HepG2 (cell line): ENCODE results near the gene ENTREP3. TPM values are rescaled to one million over a fixed set of nuclear protein-coding genes. Genes with fewer than 3 reads are reported as not detected.

Experiments
- CTCF ChIP-seq: sonication (generic); formaldehyde crosslinking; IDR thresholded peaks from 2 replicates; pipeline ENCODE4 v1.5.0; 2020; ENCODE audit warnings: mild to moderate bottlenecking, missing genetic modification reagents, moderate library complexity
- E2F1 ChIP-seq: sonication (generic); formaldehyde crosslinking; IDR thresholded peaks from 2 replicates; pipeline ENCODE4 v1.5.0; 2020; ENCODE audit warnings: missing genetic modification reagents
- HCFC1 ChIP-seq: fragments of 150-350 bp; IDR thresholded peaks from 2 replicates; pipeline ENCODE4 v1.6.1; 2014; ENCODE audit warnings: low read depth, low read length
- HMGA1 ChIP-seq: sonication (generic); formaldehyde crosslinking; conservative IDR thresholded peaks from 2 replicates; pipeline ENCODE4 v1.4.0; 2020; ENCODE audit warnings: missing genetic modification reagents
- MED13 ChIP-seq: sonication (generic); formaldehyde crosslinking; IDR thresholded peaks from 2 replicates; pipeline ENCODE4 v1.5.0; 2020; ENCODE audit warnings: missing genetic modification reagents
- MTF1 ChIP-seq: sonication (generic); formaldehyde crosslinking; IDR thresholded peaks from 2 replicates; pipeline ENCODE4 v1.5.0; 2020; ENCODE audit warnings: missing genetic modification reagents
- ZNF143 ChIP-seq: sonication (generic); formaldehyde crosslinking; IDR thresholded peaks from 2 replicates; pipeline ENCODE4 v1.4.0; 2020; ENCODE audit warnings: missing genetic modification reagents
- ZNF20 ChIP-seq: sonication (generic); formaldehyde crosslinking; IDR thresholded peaks from 2 replicates; pipeline ENCODE4 v1.4.0; 2020; ENCODE audit warnings: mild to moderate bottlenecking, moderate library complexity, missing genetic modification reagents
- ZNF550 ChIP-seq: sonication (generic); formaldehyde crosslinking; IDR thresholded peaks from 2 replicates; pipeline ENCODE4 v1.4.0; 2020; ENCODE audit warnings: mild to moderate bottlenecking, missing genetic modification reagents, borderline replicate concordance
- ZNF660 ChIP-seq: sonication (generic); formaldehyde crosslinking; IDR thresholded peaks from 2 replicates; pipeline ENCODE4 v1.5.1; 2020; ENCODE audit warnings: mild to moderate bottlenecking, low read depth, missing genetic modification reagents, borderline replicate concordance
- ZSCAN25 ChIP-seq: sonication (generic); formaldehyde crosslinking; IDR thresholded peaks from 2 replicates; pipeline ENCODE4 v1.8.0; 2022; ENCODE audit warnings: mild to moderate bottlenecking, missing genetic modification reagents
- polyA plus RNA-seq, 8 experiments: library from polyadenylated mRNA; depleted of rRNA in 3 of 8; stranded (reverse) in 7 of 8; unstranded in 1 of 8; fragments of >200 nt; fragmentation: Illumina TruSeq in 4 of 8; extraction: Trizol in 4 of 8; gene quantifications; 2 replicates each; pipeline versions ENCODE4 v1.2.1 to v1.2.3, GENCODE V29; 2011 to 2016; ENCODE audit warnings: low read depth in 4 of 8, missing spikeins in 1 of 8, mixed read lengths in 1 of 8; ENCODE audit not compliant: insufficient read depth in 1 of 8
- total RNA-seq, 5 experiments: library from RNA; depleted of rRNA; stranded (reverse); fragments of >200 nt; fragmentation: Illumina TruSeq; extraction: Trizol; gene quantifications; 2 replicates each; pipeline ENCODE4 v1.2.3, GENCODE V29; 2016; ENCODE audit warnings: low read depth in 1 of 5
- TF ChIP-seq, protein P1 (sequence below): sonication (generic); formaldehyde crosslinking; IDR thresholded peaks from 2 replicates; pipeline ENCODE4 v1.4.0; 2020; ENCODE audit warnings: missing genetic modification reagents, mild to moderate bottlenecking, borderline replicate concordance
- TF ChIP-seq, protein P2 (sequence below): sonication (generic); formaldehyde crosslinking; IDR thresholded peaks from 2 replicates; pipeline ENCODE4 v1.8.0; 2022; ENCODE audit warnings: mild to moderate bottlenecking, missing genetic modification reagents, borderline replicate concordance
- TF ChIP-seq, protein P3 (sequence below): IDR thresholded peaks from 2 replicates; pipeline ENCODE4 v1.4.0; 2020; ENCODE audit warnings: mild to moderate bottlenecking, missing genetic modification reagents
- TF ChIP-seq, protein P4 (sequence below): sonication (generic); formaldehyde crosslinking; IDR thresholded peaks from 2 replicates; pipeline ENCODE4 v1.4.0; 2020; ENCODE audit warnings: mild to moderate bottlenecking, missing genetic modification reagents

Gene ENTREP3
- total and polyA plus RNA-seq, 2 of the 13 experiments (the other 11 are each of a cell fraction or from before 2014, with no cell fraction given): 4.1 to 9.9 TPM

DNA sequence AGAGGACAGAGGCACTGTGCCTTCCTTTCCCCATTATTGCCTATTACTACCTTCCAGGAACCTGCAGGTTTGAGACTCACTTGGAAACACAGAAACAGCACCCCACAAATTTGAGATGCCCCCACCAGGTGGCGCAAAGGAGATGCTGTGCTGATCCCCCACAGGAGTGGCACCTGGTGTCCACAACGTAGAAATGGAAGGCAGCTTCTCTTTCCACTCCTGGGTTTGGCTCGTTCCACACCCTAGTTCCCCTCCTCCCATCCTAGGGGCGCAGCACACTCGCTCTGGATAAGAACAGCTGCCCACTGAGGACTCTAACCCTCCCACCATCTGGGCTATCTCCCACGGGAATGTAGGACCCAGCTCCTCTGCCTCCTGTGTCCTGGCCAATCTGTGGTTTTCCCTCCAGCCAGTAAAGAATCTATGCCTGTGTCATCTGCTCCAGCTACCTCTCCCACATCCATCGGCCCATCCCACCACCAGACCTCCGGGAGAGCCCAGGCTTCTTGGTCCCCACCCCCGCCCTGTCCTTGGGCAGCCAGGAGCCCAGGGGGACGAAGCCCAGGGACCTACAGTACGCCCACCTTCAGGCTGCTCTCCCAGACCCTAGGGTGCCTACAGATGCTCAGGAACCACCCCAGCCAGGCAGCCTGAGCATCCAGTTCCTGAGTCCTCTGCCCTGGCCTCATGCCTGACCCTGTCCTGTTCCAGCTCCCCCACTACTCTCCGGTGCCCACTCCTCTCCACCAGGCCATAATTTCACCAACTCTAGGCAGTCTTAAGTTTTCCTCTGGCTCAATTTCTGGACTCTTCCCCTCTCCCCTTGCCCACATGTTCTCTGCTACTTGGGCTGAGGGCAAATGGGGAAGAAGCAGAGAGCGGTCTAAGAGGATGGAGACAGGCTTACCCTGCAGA is 48.1 kb downstream of the ENTREP3 start (continued):
- TF ChIP-seq, protein P1, sequence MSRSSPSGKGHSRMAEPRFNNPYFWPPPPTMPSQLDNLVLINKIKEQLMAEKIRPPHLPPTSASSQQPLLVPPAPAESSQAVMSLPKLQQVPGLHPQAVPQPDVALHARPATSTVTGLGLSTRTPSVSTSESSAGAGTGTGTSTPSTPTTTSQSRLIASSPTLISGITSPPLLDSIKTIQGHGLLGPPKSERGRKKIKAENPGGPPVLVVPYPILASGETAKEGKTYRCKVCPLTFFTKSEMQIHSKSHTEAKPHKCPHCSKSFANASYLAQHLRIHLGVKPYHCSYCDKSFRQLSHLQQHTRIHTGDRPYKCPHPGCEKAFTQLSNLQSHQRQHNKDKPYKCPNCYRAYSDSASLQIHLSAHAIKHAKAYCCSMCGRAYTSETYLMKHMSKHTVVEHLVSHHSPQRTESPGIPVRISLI (CRISPR knock-in tag): no peak
- TF ChIP-seq ZNF550 (CRISPR knock-in tag) (no peak), HCFC1 (no peak), ZNF143 (CRISPR knock-in tag) (no peak), ZNF20 (CRISPR knock-in tag) (no peak), MED13 (CRISPR knock-in tag) (no peak), ZSCAN25 (CRISPR knock-in tag) (no peak), CTCF (CRISPR knock-in tag) (peak; percentile 87), HMGA1 (CRISPR knock-in tag) (no peak), MTF1 (CRISPR knock-in tag) (no peak), ZNF660 (CRISPR knock-in tag) (no peak), E2F1 (no peak)
- TF ChIP-seq, protein P2, sequence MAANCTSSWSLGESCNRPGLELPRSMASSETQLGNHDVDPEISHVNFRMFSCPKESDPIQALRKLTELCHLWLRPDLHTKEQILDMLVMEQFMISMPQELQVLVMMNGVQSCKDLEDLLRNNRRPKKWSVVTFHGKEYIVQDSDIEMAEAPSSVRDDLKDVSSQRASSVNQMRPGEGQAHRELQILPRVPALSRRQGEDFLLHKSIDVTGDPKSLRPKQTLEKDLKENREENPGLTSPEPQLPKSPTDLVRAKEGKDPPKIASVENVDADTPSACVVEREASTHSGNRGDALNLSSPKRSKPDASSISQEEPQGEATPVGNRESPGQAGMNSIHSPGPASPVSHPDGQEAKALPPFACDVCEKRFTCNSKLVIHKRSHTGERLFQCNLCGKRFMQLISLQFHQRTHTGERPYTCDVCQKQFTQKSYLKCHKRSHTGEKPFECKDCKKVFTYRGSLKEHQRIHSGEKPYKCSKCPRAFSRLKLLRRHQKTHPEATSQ (CRISPR knock-in tag): 0 out of 2 replicates have a peak, but pooled peaks have one; percentile 17
- TF ChIP-seq, protein P3, sequence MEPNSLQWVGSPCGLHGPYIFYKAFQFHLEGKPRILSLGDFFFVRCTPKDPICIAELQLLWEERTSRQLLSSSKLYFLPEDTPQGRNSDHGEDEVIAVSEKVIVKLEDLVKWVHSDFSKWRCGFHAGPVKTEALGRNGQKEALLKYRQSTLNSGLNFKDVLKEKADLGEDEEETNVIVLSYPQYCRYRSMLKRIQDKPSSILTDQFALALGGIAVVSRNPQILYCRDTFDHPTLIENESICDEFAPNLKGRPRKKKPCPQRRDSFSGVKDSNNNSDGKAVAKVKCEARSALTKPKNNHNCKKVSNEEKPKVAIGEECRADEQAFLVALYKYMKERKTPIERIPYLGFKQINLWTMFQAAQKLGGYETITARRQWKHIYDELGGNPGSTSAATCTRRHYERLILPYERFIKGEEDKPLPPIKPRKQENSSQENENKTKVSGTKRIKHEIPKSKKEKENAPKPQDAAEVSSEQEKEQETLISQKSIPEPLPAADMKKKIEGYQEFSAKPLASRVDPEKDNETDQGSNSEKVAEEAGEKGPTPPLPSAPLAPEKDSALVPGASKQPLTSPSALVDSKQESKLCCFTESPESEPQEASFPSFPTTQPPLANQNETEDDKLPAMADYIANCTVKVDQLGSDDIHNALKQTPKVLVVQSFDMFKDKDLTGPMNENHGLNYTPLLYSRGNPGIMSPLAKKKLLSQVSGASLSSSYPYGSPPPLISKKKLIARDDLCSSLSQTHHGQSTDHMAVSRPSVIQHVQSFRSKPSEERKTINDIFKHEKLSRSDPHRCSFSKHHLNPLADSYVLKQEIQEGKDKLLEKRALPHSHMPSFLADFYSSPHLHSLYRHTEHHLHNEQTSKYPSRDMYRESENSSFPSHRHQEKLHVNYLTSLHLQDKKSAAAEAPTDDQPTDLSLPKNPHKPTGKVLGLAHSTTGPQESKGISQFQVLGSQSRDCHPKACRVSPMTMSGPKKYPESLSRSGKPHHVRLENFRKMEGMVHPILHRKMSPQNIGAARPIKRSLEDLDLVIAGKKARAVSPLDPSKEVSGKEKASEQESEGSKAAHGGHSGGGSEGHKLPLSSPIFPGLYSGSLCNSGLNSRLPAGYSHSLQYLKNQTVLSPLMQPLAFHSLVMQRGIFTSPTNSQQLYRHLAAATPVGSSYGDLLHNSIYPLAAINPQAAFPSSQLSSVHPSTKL (CRISPR knock-in tag): no peak
- TF ChIP-seq, protein P4, sequence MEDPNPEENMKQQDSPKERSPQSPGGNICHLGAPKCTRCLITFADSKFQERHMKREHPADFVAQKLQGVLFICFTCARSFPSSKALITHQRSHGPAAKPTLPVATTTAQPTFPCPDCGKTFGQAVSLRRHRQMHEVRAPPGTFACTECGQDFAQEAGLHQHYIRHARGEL (CRISPR knock-in tag): no peak
